ENCODE measurements around the gene RNU5B-1.

Gene RNU5B-1

GRCh38 chr15:65312400-65312916, 8.0 kb downstream of the RNU5B-1 start:
- Histone ChIP-seq H2AFZ (ENCODE audit: low read depth, low read length, severe bottlenecking) (no peak overlapping the region), H3K79me2 (ENCODE audit: insufficient read depth, low read length) (no peaks in the 10 kb centered on the region), H3K27me3 (ENCODE audit: low read length) (no peaks in the 10 kb centered on the region), H3K9ac (ENCODE audit: low read length) (no peak overlapping the region), H3K9me2 (replicated peaks; ENCODE audit: insufficient read depth, low read length) (no peaks in the 10 kb centered on the region), H4K20me1 (ENCODE audit: low read depth, low read length) (no peaks in the 10 kb centered on the region), H3K9me3 (ENCODE audit: insufficient read depth, low read length) (no peaks in the 10 kb centered on the region), H3K27ac (ENCODE audit: low read depth, low read length) (no peak overlapping the region), H3F3A (ENCODE audit: insufficient read depth) (no peaks in the 10 kb centered on the region), H3K4me2 (ENCODE audit: low read depth, low read length, poor library complexity, severe bottlenecking) (no peak overlapping the region), H3K36me3 (ENCODE audit: low read length) (no peaks in the 10 kb centered on the region), H3K4me3 (ENCODE audit: insufficient read depth, low read length, poor library complexity, severe bottlenecking) (no peak overlapping the region)
- TF ChIP-seq EZH2phosphoT487 (conservative IDR thresholded peaks at IDR 0.05; ENCODE audit: low read length) (no peak), CTCF (IDR thresholded peaks at IDR 0.05; ENCODE audit: insufficient read depth, low read length, poor library complexity, severe bottlenecking) (no peak)

- no peaks in the 10 kb centered on the region for H3F3A ChIP-seq (ENCODE audit: insufficient read depth)
- no peak overlapping the region for H3K4me2 ChIP-seq (ENCODE audit: low read depth, low read length, poor library complexity, severe bottlenecking)
- H2AFZ ChIP-seq (ENCODE audit: low read depth, low read length, severe bottlenecking), result no peak overlapping the region
- no peaks in the 10 kb centered on the region for H3K9me2 ChIP-seq (replicated peaks; ENCODE audit: insufficient read depth, low read length)
- H3K27ac ChIP-seq (ENCODE audit: low read depth, low read length), result no peak overlapping the region
- no peaks in the 10 kb centered on the region for H3K27me3 ChIP-seq (ENCODE audit: low read length)
- H3K4me3 ChIP-seq (ENCODE audit: insufficient read depth, low read length, poor library complexity, severe bottlenecking), result no peak overlapping the region
- no peaks in the 10 kb centered on the region for H3K79me2 ChIP-seq (ENCODE audit: insufficient read depth, low read length)
- no peaks in the 10 kb centered on the region for H4K20me1 ChIP-seq (ENCODE audit: low read depth, low read length)
- TF ChIP-seq CTCF (IDR thresholded peaks at IDR 0.05; ENCODE audit: insufficient read depth, low read length, poor library complexity, severe bottlenecking) (peak; percentile 55), EZH2phosphoT487 (conservative IDR thresholded peaks at IDR 0.05; ENCODE audit: low read length) (no peak)
- H3K36me3 ChIP-seq (ENCODE audit: low read length), result no peaks in the 10 kb centered on the region
- H3K9ac ChIP-seq (ENCODE audit: low read length), result no peak overlapping the region
- H3K9me3 ChIP-seq (ENCODE audit: insufficient read depth, low read length), result no peaks in the 10 kb centered on the region
These were observed 14.4 kb downstream of the RNU5B-1 start for GRCh38 chr15:65318870-65319356.

- H3K9ac ChIP-seq (ENCODE audit: low read length), result no peak overlapping the region
- H3K9me2 ChIP-seq (replicated peaks; ENCODE audit: insufficient read depth, low read length), result no peaks in the 10 kb centered on the region
- no peaks in the 10 kb centered on the region for H3K9me3 ChIP-seq (ENCODE audit: insufficient read depth, low read length)
- no peaks in the 10 kb centered on the region for H3K27me3 ChIP-seq (ENCODE audit: low read length)
- H4K20me1 ChIP-seq (ENCODE audit: low read depth, low read length), result no peaks in the 10 kb centered on the region
- H3F3A ChIP-seq (ENCODE audit: insufficient read depth), result no peaks in the 10 kb centered on the region
- no peaks in the 10 kb centered on the region for H3K36me3 ChIP-seq (ENCODE audit: low read length)
- no peak overlapping the region for H3K4me2 ChIP-seq (ENCODE audit: low read depth, low read length, poor library complexity, severe bottlenecking)
- TF ChIP-seq CTCF (IDR thresholded peaks at IDR 0.05; ENCODE audit: insufficient read depth, low read length, poor library complexity, severe bottlenecking), result no peak
- no peak for TF ChIP-seq EZH2phosphoT487 (conservative IDR thresholded peaks at IDR 0.05; ENCODE audit: low read length)
- no peak overlapping the region for H2AFZ ChIP-seq (ENCODE audit: low read depth, low read length, severe bottlenecking)
- H3K27ac ChIP-seq (ENCODE audit: low read depth, low read length), result no peak overlapping the region
- H3K79me2 ChIP-seq (ENCODE audit: insufficient read depth, low read length), result no peaks in the 10 kb centered on the region
- no peak overlapping the region for H3K4me3 ChIP-seq (ENCODE audit: insufficient read depth, low read length, poor library complexity, severe bottlenecking)
These were observed 18.6 kb downstream of the RNU5B-1 start for GRCh38 chr15:65323071-65323511.

Measured in SU-DHL-6 (cell line).